ENCODE measurements around the gene DMD. TPM values are rescaled to one million over a fixed set of nuclear protein-coding genes. Genes with fewer than 3 reads are reported as not detected.

The DMD gene
- total and polyA plus RNA-seq, 2 donors (not counting 1 experiment from before 2014, with no cell fraction given): 5.1 to 7.2 TPM

GRCh38 chrX:31443654-31444053, 1767.7 kb downstream of the DMD start:
- TF ChIP-seq, protein P1, sequence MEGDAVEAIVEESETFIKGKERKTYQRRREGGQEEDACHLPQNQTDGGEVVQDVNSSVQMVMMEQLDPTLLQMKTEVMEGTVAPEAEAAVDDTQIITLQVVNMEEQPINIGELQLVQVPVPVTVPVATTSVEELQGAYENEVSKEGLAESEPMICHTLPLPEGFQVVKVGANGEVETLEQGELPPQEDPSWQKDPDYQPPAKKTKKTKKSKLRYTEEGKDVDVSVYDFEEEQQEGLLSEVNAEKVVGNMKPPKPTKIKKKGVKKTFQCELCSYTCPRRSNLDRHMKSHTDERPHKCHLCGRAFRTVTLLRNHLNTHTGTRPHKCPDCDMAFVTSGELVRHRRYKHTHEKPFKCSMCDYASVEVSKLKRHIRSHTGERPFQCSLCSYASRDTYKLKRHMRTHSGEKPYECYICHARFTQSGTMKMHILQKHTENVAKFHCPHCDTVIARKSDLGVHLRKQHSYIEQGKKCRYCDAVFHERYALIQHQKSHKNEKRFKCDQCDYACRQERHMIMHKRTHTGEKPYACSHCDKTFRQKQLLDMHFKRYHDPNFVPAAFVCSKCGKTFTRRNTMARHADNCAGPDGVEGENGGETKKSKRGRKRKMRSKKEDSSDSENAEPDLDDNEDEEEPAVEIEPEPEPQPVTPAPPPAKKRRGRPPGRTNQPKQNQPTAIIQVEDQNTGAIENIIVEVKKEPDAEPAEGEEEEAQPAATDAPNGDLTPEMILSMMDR (conservative IDR thresholded peaks at IDR 0.05 in 1 of 2, IDR thresholded peaks at IDR 0.05 in 1 of 2; ENCODE audit: low read depth in 1 of 2, low read length in 2 of 2): no peak
- no peak for TF ChIP-seq EZH2 (IDR thresholded peaks at IDR 0.05; ENCODE audit: low read length, missing control alignments)
- Histone ChIP-seq H3K4me2 (ENCODE audit: extremely low read depth, insufficient read depth, low read length) (no peak overlapping the region), H3K4me1 (ENCODE audit: control insufficient read depth, extremely low read depth, insufficient read depth, low read length) (no peaks in the 10 kb centered on the region), H2AFZ (ENCODE audit: low read length) (no peak overlapping the region), H3K27ac (ENCODE audit: insufficient read depth, low read length) (no peak overlapping the region), H3K9ac (ENCODE audit: insufficient read depth, low read length) (no peak overlapping the region), H3K79me2 (ENCODE audit: control insufficient read depth, insufficient read depth, low read length) (no peaks in the 10 kb centered on the region), H3K9me3 (ENCODE audit: control insufficient read depth, insufficient read depth, low read depth, low read length) (no peaks in the 10 kb centered on the region), H4K20me1 (ENCODE audit: control insufficient read depth, extremely low read depth, insufficient read depth, low read length) (no peaks in the 10 kb centered on the region), H3K27me3 (ENCODE audit: control insufficient read depth, insufficient read depth, low read length) (no peaks in the 10 kb centered on the region), H3K36me3 (ENCODE audit: control insufficient read depth, insufficient read depth, low read length) (no peaks in the 10 kb centered on the region), H3K4me3 (replicated peaks in 1 of 4; ENCODE audit: control extremely low read depth in 1 of 4, insufficient read depth in 1 of 4, low read depth in 3 of 4, low read length in 4 of 4) (no peak overlapping the region)
- no peak for DNase-seq (ENCODE audit: low read depth in 2 of 2)

GRCh38 chrX:31440546-31440945, 1770.8 kb downstream of the DMD start:
- H2AFZ ChIP-seq (ENCODE audit: low read length): no peak overlapping the region
- DNase-seq (ENCODE audit: low read depth in 2 of 2): peak in 1 of 2 donors; percentile 69

GRCh38 chrX:31436424-31436823, 1774.9 kb downstream of the DMD start:
- no peak for DNase-seq (ENCODE audit: low read depth in 2 of 2)

More at GRCh38 chrX:31440546-31440945, 1770.8 kb downstream of the DMD start:
- Histone ChIP-seq H3K9me3 (ENCODE audit: control insufficient read depth, insufficient read depth, low read depth, low read length) (no peaks in the 10 kb centered on the region), H3K4me3 (replicated peaks in 1 of 4; ENCODE audit: control extremely low read depth in 1 of 4, insufficient read depth in 1 of 4, low read depth in 3 of 4, low read length in 4 of 4) (no peak overlapping the region), H3K9ac (ENCODE audit: insufficient read depth, low read length) (no peak overlapping the region), H3K4me2 (ENCODE audit: extremely low read depth, insufficient read depth, low read length) (no peak overlapping the region), H3K27me3 (ENCODE audit: control insufficient read depth, insufficient read depth, low read length) (no peaks in the 10 kb centered on the region), H3K79me2 (ENCODE audit: control insufficient read depth, insufficient read depth, low read length) (no peaks in the 10 kb centered on the region), H3K27ac (ENCODE audit: insufficient read depth, low read length) (no peak overlapping the region), H4K20me1 (ENCODE audit: control insufficient read depth, extremely low read depth, insufficient read depth, low read length) (no peaks in the 10 kb centered on the region), H3K4me1 (ENCODE audit: control insufficient read depth, extremely low read depth, insufficient read depth, low read length) (no peaks in the 10 kb centered on the region), H3K36me3 (ENCODE audit: control insufficient read depth, insufficient read depth, low read length) (no peaks in the 10 kb centered on the region)
- TF ChIP-seq, protein P1 (conservative IDR thresholded peaks at IDR 0.05 in 1 of 2, IDR thresholded peaks at IDR 0.05 in 1 of 2; ENCODE audit: low read depth in 1 of 2, low read length in 2 of 2): no peak
- TF ChIP-seq EZH2 (IDR thresholded peaks at IDR 0.05; ENCODE audit: low read length, missing control alignments): no peak

More at GRCh38 chrX:31436424-31436823, 1774.9 kb downstream of the DMD start:
- Histone ChIP-seq H2AFZ (ENCODE audit: low read length) (no peak overlapping the region), H3K9me3 (ENCODE audit: control insufficient read depth, insufficient read depth, low read depth, low read length) (no peaks in the 10 kb centered on the region), H4K20me1 (ENCODE audit: control insufficient read depth, extremely low read depth, insufficient read depth, low read length) (no peaks in the 10 kb centered on the region), H3K27ac (ENCODE audit: insufficient read depth, low read length) (no peak overlapping the region), H3K36me3 (ENCODE audit: control insufficient read depth, insufficient read depth, low read length) (no peaks in the 10 kb centered on the region), H3K4me1 (ENCODE audit: control insufficient read depth, extremely low read depth, insufficient read depth, low read length) (no peaks in the 10 kb centered on the region), H3K9ac (ENCODE audit: insufficient read depth, low read length) (no peak overlapping the region), H3K4me3 (replicated peaks in 1 of 4; ENCODE audit: control extremely low read depth in 1 of 4, insufficient read depth in 1 of 4, low read depth in 3 of 4, low read length in 4 of 4) (no peak overlapping the region), H3K79me2 (ENCODE audit: control insufficient read depth, insufficient read depth, low read length) (no peaks in the 10 kb centered on the region), H3K27me3 (ENCODE audit: control insufficient read depth, insufficient read depth, low read length) (no peaks in the 10 kb centered on the region), H3K4me2 (ENCODE audit: extremely low read depth, insufficient read depth, low read length) (no peak overlapping the region)
- TF ChIP-seq, protein P1 (conservative IDR thresholded peaks at IDR 0.05 in 1 of 2, IDR thresholded peaks at IDR 0.05 in 1 of 2; ENCODE audit: low read depth in 1 of 2, low read length in 2 of 2): no peak
